ENCODE data around the gene APOLD1. TPM values are rescaled to one million over a fixed set of nuclear protein-coding genes. Genes with fewer than 3 reads are reported as not detected.

APOLD1 gene
- total RNA-seq, 1 donor = 3.3 TPM

DNA sequence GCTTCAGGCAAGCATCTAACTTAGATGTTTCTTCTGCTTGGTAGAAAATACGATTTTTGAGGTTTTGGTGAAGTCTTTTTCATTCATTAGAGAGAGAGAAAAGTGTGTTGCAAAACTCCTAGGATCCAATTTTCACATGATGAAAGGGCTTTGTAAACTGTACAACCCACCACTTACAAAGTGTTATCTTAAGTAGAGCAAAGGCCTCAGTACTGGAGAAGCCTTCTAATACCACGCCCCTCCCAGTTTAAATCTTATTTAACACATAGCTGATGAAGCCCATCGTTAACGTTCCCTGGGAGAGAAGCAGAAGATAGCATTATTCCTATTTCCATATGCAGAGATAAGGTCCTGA lies 869 bp downstream of the APOLD1 start:
- Histone ChIP-seq H3K4me3 (ENCODE audit: insufficient read depth, low read length) (peak overlapping the region; percentile 75), H3K27me3 (ENCODE audit: insufficient read depth, low read length) (no peaks in the 10 kb centered on the region), H3K4me2 (ENCODE audit: insufficient read depth, low read length) (peak overlapping the region; percentile 90), H3K27ac (ENCODE audit: low read depth, low read length) (peak overlapping the region; percentile 92), H3K79me2 (ENCODE audit: insufficient read depth, low read length) (peaks cover 16% of the 10 kb centered on the region), H3K9me3 (ENCODE audit: low read depth, low read length) (no peaks in the 10 kb centered on the region), H3K4me1 (ENCODE audit: insufficient read depth, low read length) (peaks cover 39% of the 10 kb centered on the region), H3K36me3 (ENCODE audit: insufficient read depth, low read length) (peaks cover 4% of the 10 kb centered on the region), H2AFZ (ENCODE audit: low read length) (peak overlapping the region; percentile 91), H4K20me1 (ENCODE audit: insufficient read depth, low read length) (no peaks in the 10 kb centered on the region)
- TF ChIP-seq, protein P1, sequence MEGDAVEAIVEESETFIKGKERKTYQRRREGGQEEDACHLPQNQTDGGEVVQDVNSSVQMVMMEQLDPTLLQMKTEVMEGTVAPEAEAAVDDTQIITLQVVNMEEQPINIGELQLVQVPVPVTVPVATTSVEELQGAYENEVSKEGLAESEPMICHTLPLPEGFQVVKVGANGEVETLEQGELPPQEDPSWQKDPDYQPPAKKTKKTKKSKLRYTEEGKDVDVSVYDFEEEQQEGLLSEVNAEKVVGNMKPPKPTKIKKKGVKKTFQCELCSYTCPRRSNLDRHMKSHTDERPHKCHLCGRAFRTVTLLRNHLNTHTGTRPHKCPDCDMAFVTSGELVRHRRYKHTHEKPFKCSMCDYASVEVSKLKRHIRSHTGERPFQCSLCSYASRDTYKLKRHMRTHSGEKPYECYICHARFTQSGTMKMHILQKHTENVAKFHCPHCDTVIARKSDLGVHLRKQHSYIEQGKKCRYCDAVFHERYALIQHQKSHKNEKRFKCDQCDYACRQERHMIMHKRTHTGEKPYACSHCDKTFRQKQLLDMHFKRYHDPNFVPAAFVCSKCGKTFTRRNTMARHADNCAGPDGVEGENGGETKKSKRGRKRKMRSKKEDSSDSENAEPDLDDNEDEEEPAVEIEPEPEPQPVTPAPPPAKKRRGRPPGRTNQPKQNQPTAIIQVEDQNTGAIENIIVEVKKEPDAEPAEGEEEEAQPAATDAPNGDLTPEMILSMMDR (IDR thresholded peaks at IDR 0.05; ENCODE audit: extremely low read depth, low read depth, low read length) = no peak
- no peak for DNase-seq (ENCODE audit: insufficient read length, low spot score, missing footprints)

DNA sequence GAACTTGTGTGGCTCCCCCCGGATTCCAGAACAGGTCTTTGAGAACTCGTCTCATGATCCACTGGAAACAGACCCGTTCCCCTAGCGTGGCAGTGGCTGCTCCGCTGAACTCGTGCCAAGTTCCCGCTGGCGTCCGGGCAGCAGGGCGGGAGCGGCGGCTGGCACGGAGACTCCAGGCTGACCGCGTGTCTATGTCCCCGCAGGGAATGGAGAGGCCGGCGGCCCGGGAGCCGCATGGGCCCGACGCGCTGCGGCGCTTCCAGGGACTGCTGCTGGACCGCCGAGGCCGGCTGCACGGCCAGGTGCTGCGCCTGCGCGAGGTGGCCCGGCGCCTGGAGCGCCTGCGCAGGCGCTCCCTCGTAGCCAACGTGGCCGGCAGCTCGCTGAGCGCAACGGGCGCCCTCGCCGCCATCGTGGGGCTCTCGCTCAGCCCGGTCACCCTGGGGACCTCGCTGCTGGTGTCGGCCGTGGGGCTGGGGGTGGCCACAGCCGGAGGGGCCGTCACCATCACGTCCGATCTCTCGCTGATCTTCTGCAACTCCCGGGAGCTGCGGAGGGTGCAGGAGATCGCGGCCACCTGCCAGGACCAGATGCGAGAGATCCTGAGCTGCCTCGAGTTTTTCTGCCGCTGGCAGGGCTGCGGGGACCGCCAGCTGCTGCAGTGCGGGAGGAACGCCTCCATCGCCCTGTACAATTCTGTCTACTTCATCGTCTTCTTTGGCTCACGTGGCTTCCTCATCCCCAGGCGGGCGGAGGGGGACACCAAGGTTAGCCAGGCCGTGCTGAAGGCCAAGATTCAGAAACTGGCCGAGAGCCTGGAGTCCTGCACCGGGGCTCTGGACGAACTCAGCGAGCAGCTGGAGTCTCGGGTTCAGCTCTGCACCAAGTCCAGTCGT lies 1.5 kb downstream of the APOLD1 start:
- Histone ChIP-seq H3K27me3 (ENCODE audit: insufficient read depth, low read length) (no peaks in the 10 kb centered on the region), H3K4me2 (ENCODE audit: insufficient read depth, low read length) (peak overlapping the region; percentile 90), H2AFZ (ENCODE audit: low read length) (peak overlapping the region; percentile 91), H3K4me1 (ENCODE audit: insufficient read depth, low read length) (peaks cover 39% of the 10 kb centered on the region), H3K27ac (ENCODE audit: low read depth, low read length) (peak overlapping the region; percentile 92), H3K36me3 (ENCODE audit: insufficient read depth, low read length) (peaks cover 4% of the 10 kb centered on the region), H3K9me3 (ENCODE audit: low read depth, low read length) (no peaks in the 10 kb centered on the region), H3K79me2 (ENCODE audit: insufficient read depth, low read length) (peaks cover 16% of the 10 kb centered on the region), H3K4me3 (ENCODE audit: insufficient read depth, low read length) (peak overlapping the region; percentile 75), H4K20me1 (ENCODE audit: insufficient read depth, low read length) (no peaks in the 10 kb centered on the region)
- peak; percentile 97 for DNase-seq (ENCODE audit: insufficient read length, low spot score, missing footprints)
- TF ChIP-seq, protein P1 (IDR thresholded peaks at IDR 0.05; ENCODE audit: extremely low read depth, low read depth, low read length) = no peak

DNA sequence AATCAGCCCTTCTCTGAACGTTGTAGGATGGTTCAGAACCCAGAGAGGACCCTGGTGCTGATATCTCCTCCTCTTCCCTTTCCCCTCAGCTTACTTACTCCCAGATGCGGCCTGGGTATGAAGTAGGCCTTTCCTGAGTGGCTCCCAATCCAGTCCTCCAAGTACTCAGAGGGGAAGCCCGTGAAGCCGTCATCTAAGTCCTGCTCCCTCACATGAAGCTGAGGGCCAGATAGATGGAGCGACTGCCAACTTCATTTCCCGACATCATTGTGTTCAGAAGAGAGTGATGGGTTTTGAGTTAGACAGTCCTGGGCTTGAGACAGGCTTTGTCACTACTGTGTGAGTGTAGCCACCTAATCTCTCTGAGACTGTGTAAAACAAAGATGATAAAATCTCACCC lies 2.7 kb downstream of the APOLD1 start:
- H3K4me2 ChIP-seq (ENCODE audit: insufficient read depth, low read length) = peak overlapping the region; percentile 90
- H2AFZ ChIP-seq (ENCODE audit: low read length) = no peak overlapping the region
- no peaks in the 10 kb centered on the region for H3K9me3 ChIP-seq (ENCODE audit: low read depth, low read length)
- H3K36me3 ChIP-seq (ENCODE audit: insufficient read depth, low read length) = no peaks in the 10 kb centered on the region
- H3K27ac ChIP-seq (ENCODE audit: low read depth, low read length) = peak overlapping the region; percentile 92
- H3K4me3 ChIP-seq (ENCODE audit: insufficient read depth, low read length) = no peak overlapping the region
- DNase-seq (ENCODE audit: insufficient read length, low spot score, missing footprints) = peak; percentile 36
- peaks cover 39% of the 10 kb centered on the region for H3K4me1 ChIP-seq (ENCODE audit: insufficient read depth, low read length)
- H4K20me1 ChIP-seq (ENCODE audit: insufficient read depth, low read length) = no peaks in the 10 kb centered on the region
- no peaks in the 10 kb centered on the region for H3K27me3 ChIP-seq (ENCODE audit: insufficient read depth, low read length)
- TF ChIP-seq, protein P1 (IDR thresholded peaks at IDR 0.05; ENCODE audit: extremely low read depth, low read depth, low read length) = no peak
- peaks cover 16% of the 10 kb centered on the region for H3K79me2 ChIP-seq (ENCODE audit: insufficient read depth, low read length)

DNA sequence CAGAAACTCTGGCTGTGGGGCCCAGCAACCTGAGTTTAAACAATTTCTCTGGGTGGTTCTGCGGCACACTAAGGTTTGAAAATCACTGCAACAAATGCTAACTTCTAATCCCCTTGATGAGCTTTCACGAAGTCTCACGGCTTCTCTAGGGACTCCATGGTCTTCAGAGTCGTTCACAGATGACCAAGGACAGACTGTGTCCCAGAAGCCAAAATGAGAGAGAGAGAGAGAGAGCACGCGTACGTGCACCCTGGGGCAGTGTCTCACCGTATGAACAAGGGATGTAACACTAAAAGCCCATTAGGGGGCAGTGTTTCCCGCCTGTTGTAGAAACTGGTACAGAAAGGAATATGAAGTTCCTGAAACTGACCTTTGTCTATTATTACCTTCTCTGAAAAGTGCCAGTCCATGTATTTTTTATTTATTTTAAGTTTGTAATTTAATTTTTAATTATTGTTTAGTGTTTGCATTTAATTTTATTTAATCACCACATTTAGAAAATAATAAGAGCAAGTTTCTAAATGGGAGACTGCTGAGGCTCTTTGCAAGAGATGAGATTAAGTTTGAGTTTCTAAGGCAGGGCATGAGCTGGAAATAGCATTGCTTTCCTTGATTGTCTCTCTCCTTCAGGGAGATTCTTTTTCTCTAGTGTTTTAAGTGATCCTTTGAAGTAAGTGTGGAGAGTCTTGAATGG lies 3.4 kb downstream of the APOLD1 start:
- peak overlapping the region; percentile 29 for H3K4me2 ChIP-seq (ENCODE audit: insufficient read depth, low read length)
- H3K36me3 ChIP-seq (ENCODE audit: insufficient read depth, low read length) = no peaks in the 10 kb centered on the region
- peaks cover 39% of the 10 kb centered on the region for H3K4me1 ChIP-seq (ENCODE audit: insufficient read depth, low read length)
- no peak overlapping the region for H3K4me3 ChIP-seq (ENCODE audit: insufficient read depth, low read length)
- TF ChIP-seq, protein P1 (IDR thresholded peaks at IDR 0.05; ENCODE audit: extremely low read depth, low read depth, low read length) = peak; percentile 85
- no peaks in the 10 kb centered on the region for H3K9me3 ChIP-seq (ENCODE audit: low read depth, low read length)
- no peaks in the 10 kb centered on the region for H4K20me1 ChIP-seq (ENCODE audit: insufficient read depth, low read length)
- no peaks in the 10 kb centered on the region for H3K27me3 ChIP-seq (ENCODE audit: insufficient read depth, low read length)
- H3K27ac ChIP-seq (ENCODE audit: low read depth, low read length) = peak overlapping the region; percentile 92
- peak; percentile 73 for DNase-seq (ENCODE audit: insufficient read length, low spot score, missing footprints)
- no peak overlapping the region for H2AFZ ChIP-seq (ENCODE audit: low read length)
- peaks cover 16% of the 10 kb centered on the region for H3K79me2 ChIP-seq (ENCODE audit: insufficient read depth, low read length)
